GM21390 (cell line): Measurements from ENCODE around the gene KNL1.

Experiments
- ATAC-seq: cut with Tn5 transposase; IDR thresholded peaks from one replicate; pipeline ENCODE4 v1.9.1; 2021; ENCODE audit not compliant: unreplicated experiment

Gene KNL1

DNA sequence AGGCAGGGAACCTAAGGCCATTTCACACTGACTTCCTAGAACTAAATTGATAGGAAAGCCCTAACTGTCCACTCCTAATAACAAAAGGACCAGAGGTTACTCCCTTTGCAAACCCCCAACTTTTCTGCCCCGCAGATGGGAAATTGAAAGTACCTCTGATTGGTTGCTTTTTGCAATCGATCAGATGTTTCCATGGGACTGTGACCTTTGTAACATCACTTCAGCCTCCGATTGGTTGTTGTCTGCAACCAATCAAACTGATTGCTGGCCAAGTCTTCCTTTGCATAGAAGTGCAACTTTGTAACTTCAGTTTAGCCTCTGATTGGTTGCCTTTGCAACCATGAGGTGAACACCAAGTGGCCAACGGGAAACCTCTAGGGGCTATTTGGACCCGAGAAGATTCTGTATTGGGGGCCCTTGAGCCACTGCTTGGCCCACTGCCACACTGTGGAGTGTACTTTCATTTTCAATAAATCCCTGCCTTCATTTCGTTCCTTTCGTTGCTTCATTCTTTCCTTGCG is 11.3 kb upstream of the KNL1 start:
- ATAC-seq: no peak

DNA sequence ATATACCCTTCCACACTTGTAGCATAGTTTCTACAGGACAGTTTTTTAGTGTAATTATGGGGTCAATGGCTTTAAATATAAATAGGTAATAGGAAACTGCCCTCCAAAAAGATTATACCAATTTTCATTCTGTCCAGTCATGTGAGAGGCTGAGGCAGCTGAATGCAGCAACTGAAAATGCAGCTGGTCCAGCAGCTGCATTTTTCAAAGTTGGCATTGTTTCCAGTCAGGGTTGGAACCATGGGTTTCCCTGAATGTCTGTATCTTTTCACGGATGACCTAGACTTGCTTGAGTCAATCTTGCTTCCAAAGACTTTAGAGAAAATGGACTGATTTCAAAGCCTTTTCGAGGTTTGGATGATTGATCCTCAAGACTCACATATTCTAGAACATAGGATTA is 9.9 kb upstream of the KNL1 start:
- no peak for ATAC-seq

DNA sequence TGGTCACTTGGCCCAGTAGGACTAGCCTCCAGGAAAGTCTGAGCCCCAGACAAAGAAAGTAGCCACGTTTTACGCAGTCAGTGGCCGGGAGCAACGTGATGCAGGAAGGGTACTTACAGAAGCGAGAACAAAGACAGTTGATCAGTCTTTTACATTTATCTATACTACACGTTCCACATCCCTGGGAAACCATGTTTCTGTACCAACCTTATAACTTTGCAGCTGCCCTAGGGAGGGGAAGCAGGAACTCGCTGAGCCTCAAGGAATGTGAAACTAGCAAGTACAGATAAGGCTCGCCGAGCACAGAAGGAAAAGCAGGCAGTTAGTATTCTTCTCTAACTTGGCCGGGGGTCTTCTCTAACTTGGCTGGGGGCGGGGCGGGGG is 3.4 kb upstream of the KNL1 start:
- no peak for ATAC-seq

DNA sequence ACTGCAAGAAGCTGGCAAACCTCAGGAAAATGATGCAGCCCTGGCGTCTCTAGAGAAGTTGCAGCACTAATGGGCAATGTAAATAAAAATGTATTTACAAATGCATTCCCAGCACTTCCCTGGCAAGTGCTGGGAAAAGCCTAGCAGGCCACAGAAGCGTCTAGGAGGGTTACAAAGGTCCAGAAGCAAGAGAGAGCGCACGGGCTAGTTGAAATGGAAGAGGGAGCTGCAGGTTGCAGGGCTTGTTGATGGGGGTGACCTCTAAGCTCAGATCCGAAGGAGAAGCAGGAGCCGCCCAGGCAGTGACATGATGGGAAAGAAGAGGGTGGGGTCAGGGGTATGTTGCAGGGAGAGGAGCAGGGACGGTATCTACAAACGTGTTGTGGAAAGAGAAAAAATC is 2.7 kb upstream of the KNL1 start:
- ATAC-seq: no peak

DNA sequence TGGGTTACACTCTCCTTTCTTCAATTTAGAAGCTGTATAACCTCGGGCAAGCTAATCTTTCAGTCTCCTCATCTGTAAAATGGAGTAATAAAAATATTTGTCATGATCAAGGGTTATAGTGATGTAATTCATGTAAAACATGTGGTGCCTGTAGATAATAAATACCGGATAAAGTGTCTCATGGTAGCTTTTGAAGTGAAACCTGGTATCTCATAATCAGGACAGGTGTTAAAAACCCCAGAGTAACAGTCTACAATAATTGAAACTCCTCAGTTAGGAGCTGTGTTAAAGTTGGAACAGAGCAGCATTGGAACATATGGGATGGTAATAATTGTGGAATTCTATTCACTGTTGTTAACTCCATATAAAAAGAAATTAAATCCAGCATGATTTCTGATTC is 884 bp upstream of the KNL1 start:
- ATAC-seq: no peak

DNA sequence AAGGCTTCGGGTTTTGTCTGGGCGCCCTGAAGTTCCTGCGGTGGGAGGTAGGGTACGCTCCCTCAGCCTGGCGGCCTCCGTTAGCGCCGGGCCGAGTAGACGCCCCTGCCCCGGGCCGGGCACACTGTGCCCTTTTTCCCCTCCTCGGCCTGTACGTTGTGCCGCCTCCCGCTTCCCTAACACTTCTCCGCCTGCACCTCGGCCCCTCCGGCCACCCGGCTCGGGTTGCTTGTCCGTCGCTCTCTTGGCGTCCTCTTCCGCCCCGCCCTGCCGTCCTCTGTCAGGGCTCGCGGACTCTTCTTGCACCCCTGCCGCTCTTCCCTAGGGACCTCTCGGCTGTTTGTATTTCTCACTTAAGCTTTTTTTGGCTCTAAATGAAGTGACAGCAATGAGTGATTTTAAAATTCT is 384 bp downstream of the KNL1 start:
- ATAC-seq: peak; percentile 43

DNA sequence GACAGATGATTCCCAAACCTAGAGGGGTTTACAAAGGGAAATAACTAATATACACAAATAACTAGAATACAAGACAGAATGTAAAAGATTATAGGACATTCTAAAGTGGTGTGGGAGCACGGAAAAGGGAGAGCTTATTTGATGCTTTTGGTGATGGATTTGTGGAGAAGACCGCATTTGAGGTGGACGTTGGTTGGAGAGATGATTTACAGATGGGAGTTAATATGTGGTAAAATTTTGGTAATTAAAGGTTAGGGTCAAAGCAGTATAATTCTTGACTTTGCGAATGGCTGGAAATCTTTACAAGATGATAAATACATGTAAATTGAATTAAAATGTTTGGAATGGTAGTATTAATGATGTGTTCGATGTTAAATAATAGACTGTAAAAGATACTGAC is 1.2 kb downstream of the KNL1 start:
- no peak for ATAC-seq

DNA sequence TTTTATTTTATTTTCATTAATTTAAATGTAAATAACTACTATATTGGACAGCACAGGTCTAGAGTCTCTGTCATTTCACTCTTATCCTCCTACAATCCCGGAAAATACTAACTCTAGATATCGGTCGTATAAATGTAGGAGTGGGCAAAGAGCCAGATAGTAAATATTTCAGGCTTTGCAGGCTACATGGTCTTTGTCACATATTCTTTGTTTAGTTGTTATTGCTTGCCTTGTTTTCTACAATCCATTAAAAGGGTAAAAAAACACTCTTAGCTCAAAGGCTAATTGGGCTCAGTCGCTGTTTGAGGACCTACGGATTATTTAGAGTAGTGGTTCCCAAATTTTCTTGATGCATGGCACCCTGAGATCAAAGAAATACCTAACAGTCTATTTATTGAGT is 1.7 kb downstream of the KNL1 start:
- ATAC-seq: no peak

DNA sequence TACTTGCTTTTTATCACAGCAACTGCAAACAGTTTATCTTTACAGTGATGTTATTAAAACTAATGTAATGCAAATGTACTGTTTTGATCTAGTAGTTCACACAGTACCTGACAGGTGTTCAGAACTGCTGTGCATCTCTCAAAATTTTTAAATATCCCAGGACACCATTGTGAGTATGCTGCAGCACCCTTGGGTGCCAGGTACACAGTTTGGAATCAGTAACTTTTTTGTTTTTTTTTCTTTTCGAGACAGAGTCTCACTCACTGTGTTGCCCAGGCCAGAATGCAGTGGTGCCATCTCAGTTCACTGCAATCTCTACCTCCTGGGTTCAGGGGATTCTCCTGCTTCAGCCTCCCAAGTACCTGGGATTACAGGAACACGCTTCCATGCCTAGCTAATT is 3.0 kb downstream of the KNL1 start:
- ATAC-seq: no peak

DNA sequence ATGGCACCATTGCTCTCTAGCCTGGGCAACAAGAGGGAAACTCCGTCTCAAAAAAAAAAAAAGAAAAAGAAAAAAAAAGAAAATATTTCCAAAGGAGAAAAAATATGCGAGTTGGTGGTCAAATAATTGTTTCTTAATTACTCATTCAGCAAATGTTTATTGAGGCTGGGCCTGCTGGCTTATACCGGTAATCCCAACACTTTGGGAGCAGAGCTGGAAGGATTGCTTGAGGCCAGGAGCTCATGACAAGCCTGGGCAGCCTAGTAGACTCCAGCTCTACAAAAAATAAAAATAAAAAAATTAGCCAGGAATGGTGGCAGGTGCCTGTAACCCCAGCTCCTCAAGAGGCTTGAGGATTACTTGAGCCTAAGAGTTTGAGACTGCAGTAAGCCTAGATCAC is 4.1 kb downstream of the KNL1 start:
- no peak for ATAC-seq

DNA sequence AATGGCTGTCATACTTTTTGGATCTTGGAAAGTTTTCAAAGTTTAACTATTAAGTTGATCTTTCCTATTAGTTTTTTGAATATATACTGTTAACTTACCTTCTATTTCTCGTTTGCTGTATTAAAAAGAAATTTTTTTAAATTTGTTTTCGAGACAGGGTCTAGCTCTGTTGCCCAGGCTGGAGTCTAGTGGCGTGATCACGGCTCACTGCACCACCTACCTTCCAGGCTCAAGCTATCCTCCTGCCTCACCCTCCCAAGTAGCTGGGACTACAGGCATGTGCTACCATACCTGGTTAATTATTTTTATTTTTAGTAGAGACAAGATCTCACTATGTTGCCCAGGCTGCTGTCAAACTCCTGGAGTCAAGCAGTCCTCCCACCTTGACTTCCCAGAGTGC is 4.6 kb downstream of the KNL1 start:
- no peak for ATAC-seq

DNA sequence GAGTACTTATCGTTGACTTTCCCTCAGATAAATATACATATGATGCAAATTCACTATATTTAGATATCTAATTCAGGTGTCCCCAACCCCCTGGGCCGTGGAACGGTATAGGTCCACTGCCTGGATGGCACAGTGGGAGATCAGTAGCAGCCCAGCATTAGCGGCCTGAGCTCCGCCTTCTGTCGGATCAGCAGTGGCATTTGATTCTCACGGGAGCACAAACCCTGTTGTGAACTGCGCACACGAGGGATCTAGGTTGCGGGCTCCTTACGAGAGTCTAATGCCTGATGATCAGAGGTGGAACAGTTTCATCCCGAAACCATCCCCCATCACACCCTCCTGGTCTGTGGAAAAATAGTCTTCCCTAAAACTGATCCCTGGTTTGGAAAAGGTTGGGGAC is 6.9 kb downstream of the KNL1 start:
- no peak for ATAC-seq

DNA sequence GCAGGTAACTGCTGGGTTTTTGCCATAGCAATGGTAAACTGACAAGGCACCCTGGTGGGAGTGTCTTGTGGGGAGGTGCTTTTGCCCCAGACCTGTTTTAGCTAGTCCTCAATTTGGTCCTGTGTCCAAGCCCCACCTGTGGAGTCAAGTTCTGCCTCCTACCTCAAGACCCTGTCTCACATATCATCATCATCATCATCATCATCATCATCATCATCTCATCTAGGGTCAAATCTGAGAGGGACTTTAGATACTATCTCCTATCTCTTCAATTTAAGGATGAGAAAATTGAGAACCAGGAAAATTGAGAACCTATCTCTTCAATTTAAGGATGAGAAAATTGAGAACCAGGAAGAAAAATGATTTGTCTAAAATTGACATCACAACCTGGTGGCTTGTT is 9.9 kb downstream of the KNL1 start:
- ATAC-seq: no peak

DNA sequence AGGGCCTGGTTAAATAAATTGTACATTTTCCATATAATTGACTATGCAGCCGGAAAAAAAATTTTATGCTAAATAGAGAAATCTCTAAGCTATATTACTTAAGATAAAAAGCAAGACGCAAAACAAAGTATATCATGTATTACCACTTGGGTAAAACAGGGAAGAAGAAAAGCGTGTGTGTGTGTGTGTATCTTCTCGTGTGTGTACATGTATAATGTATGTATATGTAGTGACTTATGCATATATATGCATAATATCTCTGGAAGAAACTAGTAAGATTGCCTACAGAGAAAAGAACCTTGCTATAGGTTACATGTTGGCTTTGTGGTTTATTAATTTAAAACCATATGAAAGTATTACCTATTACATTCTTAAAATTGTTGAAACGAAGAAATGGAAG is 19.0 kb downstream of the KNL1 start:
- ATAC-seq: no peak

DNA sequence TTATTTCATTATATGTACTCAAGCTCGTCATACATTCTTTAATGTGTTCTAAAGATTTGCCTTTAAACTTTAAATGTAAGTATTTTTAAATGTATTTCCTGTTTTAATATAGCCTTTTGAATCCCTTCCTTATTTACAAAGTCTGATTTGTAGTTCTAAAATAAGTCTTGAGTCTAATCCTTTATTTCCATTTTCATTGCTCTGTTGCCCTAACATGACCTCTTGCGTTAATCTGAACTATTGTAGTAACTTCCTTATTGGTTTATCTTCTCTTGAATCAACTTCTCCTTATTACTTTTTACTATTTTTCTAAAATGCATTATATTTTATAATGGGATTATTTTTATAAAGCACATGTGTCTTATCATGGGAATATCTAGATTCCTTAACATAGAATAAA is 24.0 kb downstream of the KNL1 start:
- ATAC-seq: no peak

DNA sequence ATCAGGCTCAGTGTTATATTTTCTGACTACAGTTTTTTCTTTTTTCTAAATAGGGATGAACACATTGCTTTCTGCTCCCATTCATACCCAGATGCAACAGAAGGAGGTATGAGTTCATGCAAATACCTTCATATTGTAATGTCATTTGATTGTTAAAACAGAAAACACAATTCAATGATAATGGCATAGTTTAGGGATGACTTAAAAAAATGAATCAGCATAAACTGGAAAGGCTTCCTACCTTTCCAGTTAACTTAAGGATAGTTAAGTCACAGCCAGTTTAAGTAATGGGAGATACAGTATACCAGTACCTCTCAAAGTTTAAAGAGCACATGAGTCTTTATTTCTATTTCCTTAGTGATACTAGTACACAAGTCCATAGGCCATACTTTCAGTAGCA is 24.9 kb downstream of the KNL1 start:
- no peak for ATAC-seq

DNA sequence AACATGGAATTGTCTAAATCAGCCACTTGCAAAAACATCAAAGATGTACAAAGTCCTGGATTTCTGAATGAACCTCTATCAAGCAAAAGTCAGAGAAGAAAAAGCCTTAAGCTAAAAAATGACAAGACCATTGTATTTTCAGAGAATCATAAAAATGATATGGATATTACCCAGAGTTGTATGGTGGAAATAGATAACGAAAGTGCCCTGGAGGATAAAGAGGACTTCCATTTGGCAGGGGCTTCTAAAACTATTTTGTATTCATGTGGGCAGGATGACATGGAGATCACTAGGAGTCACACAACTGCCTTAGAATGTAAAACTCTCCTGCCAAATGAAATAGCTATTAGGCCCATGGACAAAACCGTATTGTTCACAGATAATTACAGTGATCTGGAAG is 29.3 kb downstream of the KNL1 start:
- ATAC-seq: no peak

DNA sequence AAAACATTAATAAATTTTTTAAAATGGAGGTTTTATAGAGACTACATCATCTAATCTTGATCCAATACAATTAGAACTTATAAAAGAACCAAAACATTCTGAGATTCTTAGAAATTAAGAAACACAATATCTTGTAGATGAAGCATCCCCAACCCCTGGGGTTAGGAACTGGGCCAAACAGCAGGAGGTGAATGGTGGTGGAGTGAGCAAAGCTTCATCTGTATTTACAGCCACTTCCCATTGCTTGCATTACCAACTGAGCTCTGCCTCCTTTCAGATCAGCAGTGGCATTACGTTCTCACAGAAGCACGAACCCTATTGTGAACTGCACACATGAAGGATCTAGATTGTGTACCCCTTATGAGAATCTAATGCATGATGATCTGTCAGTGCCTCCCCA is 36.3 kb downstream of the KNL1 start:
- ATAC-seq: no peak

DNA sequence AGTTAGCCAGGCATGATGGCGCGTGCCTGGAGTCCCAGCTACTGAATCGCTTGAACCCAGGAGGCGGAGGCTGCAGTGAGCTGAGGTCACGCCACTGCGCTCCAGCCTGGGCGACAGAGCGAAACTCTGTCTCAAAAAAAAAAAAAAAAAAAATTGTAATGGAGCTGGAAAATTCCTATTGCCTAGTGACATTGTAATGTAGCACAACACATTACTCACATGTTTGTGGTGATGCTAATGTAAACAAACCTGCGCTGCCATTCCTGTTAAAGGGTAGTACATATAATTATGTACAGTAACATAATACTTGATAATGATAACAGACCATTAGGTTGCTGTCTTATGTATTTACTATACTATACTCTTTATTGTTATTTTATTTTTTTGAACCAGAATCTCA is 39.1 kb downstream of the KNL1 start:
- no peak for ATAC-seq

DNA sequence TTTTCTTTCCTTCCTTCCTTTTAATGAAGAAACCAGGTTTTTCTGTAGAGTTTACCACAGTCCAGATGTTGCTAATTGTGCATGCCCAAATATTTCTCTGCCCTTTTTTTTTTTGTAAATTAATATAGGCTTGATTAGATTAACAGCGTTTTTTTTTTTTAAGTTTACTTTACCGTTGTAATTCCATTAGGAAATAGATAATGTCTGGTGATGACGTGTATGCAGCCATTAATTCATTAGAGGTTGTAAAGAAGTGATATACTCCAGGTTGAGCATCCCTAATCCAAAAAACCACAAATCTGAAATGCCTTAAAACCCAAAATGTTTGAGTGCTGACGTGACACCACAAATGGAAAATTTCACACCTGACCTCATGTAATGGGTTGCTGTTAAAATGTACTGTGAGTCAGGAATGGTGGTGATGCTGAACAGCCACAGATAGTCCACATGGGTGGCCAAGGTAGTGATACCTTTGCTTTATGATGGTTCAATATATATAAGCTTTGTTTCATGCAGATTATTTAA is 43.2 kb downstream of the KNL1 start:
- ATAC-seq: no peak

DNA sequence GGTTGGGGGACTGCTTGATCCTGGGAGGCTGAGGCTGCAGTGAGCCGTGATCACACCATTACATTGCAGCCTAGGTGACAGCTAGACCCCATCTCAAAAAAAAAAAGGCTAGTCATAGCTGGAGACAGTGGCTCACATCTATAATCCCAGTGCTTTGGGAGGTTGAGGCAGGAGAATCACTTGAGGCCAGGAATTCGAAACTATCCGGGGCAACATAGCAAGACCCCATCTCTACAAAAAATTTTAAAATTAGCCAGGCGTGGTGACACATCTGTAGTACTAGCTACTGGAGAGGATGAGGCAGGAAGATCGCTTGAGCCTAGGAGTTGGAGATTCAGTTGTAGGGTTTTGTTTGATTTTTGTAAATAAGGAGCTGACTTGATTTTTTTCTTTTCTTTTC is 45.6 kb downstream of the KNL1 start:
- no peak for ATAC-seq

DNA sequence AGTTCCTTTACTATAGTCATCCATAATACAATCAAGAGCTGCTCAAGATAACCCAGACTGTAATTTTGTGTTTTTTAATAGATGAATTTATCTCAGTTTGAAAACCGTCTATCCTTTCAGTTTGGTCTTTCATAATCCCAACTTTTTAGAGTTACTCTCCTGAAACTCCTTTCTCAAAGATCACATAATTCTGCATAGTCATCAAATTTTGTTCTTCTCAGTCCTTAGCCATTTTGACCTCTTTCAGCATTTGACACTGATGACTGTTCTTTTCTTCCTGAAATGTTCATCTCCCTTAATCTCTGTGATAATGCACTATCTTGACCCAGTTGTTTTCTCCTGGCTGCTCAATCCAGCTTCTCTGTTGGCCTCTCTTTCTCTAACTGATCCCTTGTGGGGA is 53.5 kb downstream of the KNL1 start:
- no peak for ATAC-seq

DNA sequence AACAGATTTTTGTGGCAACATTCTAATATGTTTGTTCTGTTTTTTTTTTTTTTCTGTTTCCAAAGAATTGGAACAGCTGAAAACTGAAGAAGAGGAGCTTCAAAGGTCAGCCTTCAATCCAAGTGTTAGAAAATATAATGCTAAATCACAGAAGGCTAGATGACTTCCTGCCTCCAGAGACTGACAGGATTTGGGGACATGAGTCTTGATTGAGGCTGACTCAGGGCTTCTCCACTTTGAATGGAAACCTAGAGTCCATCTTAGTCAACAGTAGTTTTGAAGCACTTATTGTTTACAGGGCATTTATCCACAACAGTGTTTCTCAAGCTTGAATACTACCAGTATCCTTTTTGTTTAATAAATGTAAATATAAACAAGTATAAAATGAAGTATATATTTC is 56.4 kb downstream of the KNL1 start:
- no peak for ATAC-seq

DNA sequence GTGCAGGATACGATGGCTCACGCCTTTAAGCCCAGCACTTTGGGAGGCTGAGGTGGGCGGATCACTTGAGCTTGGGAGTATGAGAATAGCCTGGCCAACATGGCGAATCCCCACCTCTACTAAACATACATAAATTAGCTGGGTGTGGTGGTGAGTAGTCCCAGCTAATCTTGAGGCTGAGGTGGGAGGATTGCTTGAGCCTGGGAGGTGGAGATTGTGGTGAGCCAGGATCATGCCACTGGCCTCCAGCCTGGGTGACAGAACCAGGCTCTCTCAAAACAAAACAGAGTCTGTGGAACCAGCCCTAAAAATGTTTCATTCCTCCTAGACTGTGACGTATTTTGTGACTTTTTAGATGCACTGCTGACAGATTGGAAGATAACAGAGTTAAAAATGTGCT is 66.6 kb downstream of the KNL1 start:
- no peak for ATAC-seq
